Activated CD8-positive, alpha-beta T cell treated with anti-CD3 and anti-CD28 coated beads, Interleukin-2, amount 10 ng/mL, durations not matched to agents 7 days and 5 days (primary cell): ENCODE results near the gene DGLUCY. TPM values are rescaled to one million over a fixed set of nuclear protein-coding genes. Genes with fewer than 3 reads are reported as not detected.

Experiments
- ATAC-seq: fragments of 150-1000 bp; cut with Tn5 transposase; one replicate; pipeline ENCODE4 v1.10.0; 2021; ENCODE audit warnings: moderate library complexity
- CTCF ChIA-PET: fragments of 350-600 bp; sonication (Branson Sonifier 250); formaldehyde crosslinking; loops from one replicate; lab custom pipeline; 2021; ENCODE audit warnings: antibody characterized with exemption; lab: Charles Lee
- POLR2A ChIA-PET: fragments of 350-600 bp; sonication (Branson Sonifier 250); formaldehyde crosslinking; loops from one replicate; lab custom pipeline; 2021; ENCODE audit warnings: antibody characterized with exemption; lab: Charles Lee
- DNase-seq: peaks from one replicate; pipeline ENCODE4 v3.0.0-alpha.2; 2020
- H3K27ac Mint-ChIP-seq: one replicate; pipeline ENCODE4 v1.8.0; 2021; ENCODE audit warnings: mild to moderate bottlenecking, mixed read lengths
- H3K27me3 Mint-ChIP-seq: one replicate; pipeline ENCODE4 v1.8.0; 2021; ENCODE audit warnings: low read depth, mixed read lengths
- H3K36me3 Mint-ChIP-seq: one replicate; pipeline ENCODE4 v1.8.0; 2021; ENCODE audit warnings: low read depth, mixed read lengths
- H3K4me1 Mint-ChIP-seq: one replicate; pipeline ENCODE4 v1.8.0; 2021; ENCODE audit warnings: low read depth, mixed read lengths
- H3K4me3 Mint-ChIP-seq: one replicate; pipeline ENCODE4 v1.8.0; 2021; ENCODE audit warnings: mild to moderate bottlenecking, mixed read lengths
- H3K9me3 Mint-ChIP-seq: one replicate; pipeline ENCODE4 v1.8.0; 2022; ENCODE audit warnings: mixed read lengths; ENCODE audit not compliant: insufficient read depth
- total RNA-seq, 2 experiments: library from RNA; stranded (reverse); gene quantifications; one replicate each; pipeline ENCODE4 v1.2.3, GENCODE V29; 2021

The DGLUCY gene
- total RNA-seq, 2 experiments from 2014 or later = 111 to 119 TPM

DNA sequence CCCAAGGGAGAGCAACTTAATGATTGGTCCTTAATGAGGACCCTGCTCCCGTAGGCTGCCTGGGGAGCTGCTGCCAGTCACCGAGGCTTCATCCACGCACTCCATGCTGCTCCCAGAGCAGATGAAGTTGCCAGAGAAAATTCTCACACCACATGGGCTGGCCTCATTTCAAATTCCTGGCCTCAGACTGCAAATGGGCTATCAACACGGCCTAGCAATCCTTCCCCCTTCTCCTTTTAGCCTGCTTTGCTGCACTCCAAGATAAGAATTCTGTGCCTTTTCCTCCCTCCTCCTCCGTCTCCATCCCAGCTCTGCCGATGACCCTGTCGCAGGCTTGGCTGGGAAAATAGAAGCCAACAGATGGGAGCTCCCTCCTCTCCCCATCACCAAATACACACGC, 10.8 kb upstream of the DGLUCY start:
- Mint-ChIP-seq H3K9me3 (no peaks in the 10 kb centered on the region), H3K4me3 (no peak overlapping the region), H3K27ac (no peak overlapping the region), H3K4me1 (peaks cover 17% of the 10 kb centered on the region), H3K27me3 (no peaks in the 10 kb centered on the region), H3K36me3 (peaks cover 9% of the 10 kb centered on the region)
- POLR2A ChIA-PET = no interaction called here
- CTCF ChIA-PET = interaction anchor here (0.6 kb wide), 1 partner anchor 176 kb away, joined by 3 read pairs; no protein-coding TSS in a partner anchor
- no peak for ATAC-seq
- DNase-seq = no peak

GRCh38 chr14:91108941-91109611, 4.8 kb upstream of the DGLUCY start:
- Mint-ChIP-seq H3K27me3 (no peaks in the 10 kb centered on the region), H3K4me3 (peak overlapping the region; percentile 30), H3K4me1 (peaks cover 57% of the 10 kb centered on the region), H3K9me3 (no peaks in the 10 kb centered on the region), H3K36me3 (peaks cover 26% of the 10 kb centered on the region), H3K27ac (peak overlapping the region; percentile 92)
- ChIA-PET CTCF (no interaction called here), POLR2A (interaction anchor here (1.0 kb wide), 1 partner anchor 39 kb away, joined by 3 read pairs; no protein-coding TSS in a partner anchor)
- no peak for ATAC-seq
- DNase-seq = peak; percentile 46

DNA sequence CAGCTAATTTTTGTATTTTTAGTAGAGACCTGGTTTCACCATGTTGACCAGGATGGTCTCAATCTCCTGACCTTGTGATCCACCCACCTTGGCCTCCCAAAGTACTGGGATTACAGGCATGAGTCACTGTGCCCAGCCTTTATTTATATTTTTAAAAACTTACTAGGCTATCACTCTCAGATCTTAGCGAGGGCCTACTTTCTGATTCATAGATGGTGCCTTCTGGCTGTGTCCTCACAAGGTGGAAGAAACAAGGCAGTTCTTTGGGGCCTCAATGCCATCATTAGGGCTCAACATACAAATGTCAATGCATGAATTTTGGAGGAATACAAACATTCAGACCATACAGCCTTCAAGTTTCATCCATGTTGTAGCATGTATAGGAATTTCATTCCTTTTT, 2.4 kb upstream of the DGLUCY start:
- POLR2A ChIA-PET = no interaction called here
- no peaks in the 10 kb centered on the region for H3K9me3 Mint-ChIP-seq
- no peaks in the 10 kb centered on the region for H3K27me3 Mint-ChIP-seq
- peaks cover 65% of the 10 kb centered on the region for H3K4me1 Mint-ChIP-seq
- H3K27ac Mint-ChIP-seq = no peak overlapping the region
- no peak for ATAC-seq
- CTCF ChIA-PET = interaction anchor here (0.8 to 1.2 kb wide), 2 partner anchors 9 to 48 kb away, joined by 3 read pairs; no protein-coding TSS in a partner anchor
- peaks cover 43% of the 10 kb centered on the region for H3K36me3 Mint-ChIP-seq
- DNase-seq = no peak
- no peak overlapping the region for H3K4me3 Mint-ChIP-seq

GRCh38 chr14:91112194-91112593, 1.7 kb upstream of the DGLUCY start:
- ATAC-seq (no peak), DNase-seq (no peak)
- ChIA-PET CTCF (interaction anchor here (0.8 kb wide), 1 partner anchor 49 kb away, joined by 3 read pairs; no protein-coding TSS in a partner anchor), POLR2A (interaction anchor here (0.7 kb wide), 1 partner anchor 716 kb away, joined by 3 read pairs; no protein-coding TSS in a partner anchor)
- Mint-ChIP-seq H3K27me3 (no peaks in the 10 kb centered on the region), H3K27ac (peak overlapping the region; percentile 77), H3K4me1 (peaks cover 70% of the 10 kb centered on the region), H3K4me3 (peak overlapping the region; percentile 93), H3K36me3 (peaks cover 49% of the 10 kb centered on the region), H3K9me3 (no peaks in the 10 kb centered on the region)

GRCh38 chr14:91114079-91115065, 499 bp downstream of the DGLUCY start:
- Mint-ChIP-seq H3K36me3 (peaks cover 58% of the 10 kb centered on the region), H3K27me3 (no peaks in the 10 kb centered on the region), H3K9me3 (no peaks in the 10 kb centered on the region), H3K27ac (peak overlapping the region; percentile 91), H3K4me3 (peak overlapping the region; percentile 93), H3K4me1 (peaks cover 68% of the 10 kb centered on the region)
- ATAC-seq (peak; percentile 81), DNase-seq (peak; percentile 86)
- ChIA-PET CTCF (interaction anchor here (0.6 to 4.5 kb wide), 25 partner anchors 17 to 715 kb away, joined by 3 to 108 read pairs (median 6); partner anchors contain the start of gene RPS6KA5), POLR2A (interaction anchor here (0.6 to 4.7 kb wide), 34 partner anchors 10 to 717 kb away, joined by 3 to 203 read pairs (median 4); partner anchors contain the start of genes GPR68 and RPS6KA5)

GRCh38 chr14:91115986-91116770, 2.3 kb downstream of the DGLUCY start:
- ChIA-PET POLR2A (interaction anchor here (0.7 to 4.7 kb wide), 10 partner anchors 9 to 732 kb away, joined by 3 to 203 read pairs (median 9); partner anchors contain the start of genes GPR68 and RPS6KA5), CTCF (interaction anchor here (1.2 to 4.5 kb wide), 9 partner anchors 23 to 214 kb away, joined by 4 to 108 read pairs (median 17); partner anchors contain the start of gene RPS6KA5)
- Mint-ChIP-seq H3K27ac (peak overlapping the region; percentile 91), H3K27me3 (no peaks in the 10 kb centered on the region), H3K4me1 (peaks cover 69% of the 10 kb centered on the region), H3K36me3 (peaks cover 70% of the 10 kb centered on the region), H3K4me3 (peak overlapping the region; percentile 93), H3K9me3 (no peaks in the 10 kb centered on the region)
- DNase-seq (peak; percentile 27), ATAC-seq (no peak)

- ATAC-seq = no peak
- H3K27ac Mint-ChIP-seq = peak overlapping the region; percentile 91
- H3K4me1 Mint-ChIP-seq = peaks cover 67% of the 10 kb centered on the region
- POLR2A ChIA-PET = interaction anchor here (0.7 to 4.7 kb wide), 3 partner anchors 9 to 55 kb away, joined by 3 to 203 read pairs (median 6); partner anchors contain the start of gene RPS6KA5
- peak overlapping the region; percentile 93 for H3K4me3 Mint-ChIP-seq
- H3K36me3 Mint-ChIP-seq = peaks cover 74% of the 10 kb centered on the region
- H3K27me3 Mint-ChIP-seq = no peaks in the 10 kb centered on the region
- H3K9me3 Mint-ChIP-seq = no peaks in the 10 kb centered on the region
- CTCF ChIA-PET = interaction anchor here (1.2 to 4.5 kb wide), 6 partner anchors 22 to 215 kb away, joined by 4 to 108 read pairs (median 14); partner anchors contain the start of gene RPS6KA5
- peak; percentile 37 for DNase-seq
Measured at GRCh38 chr14:91116913-91117588, 3.2 kb downstream of the DGLUCY start.

GRCh38 chr14:91117960-91118359, 4.1 kb downstream of the DGLUCY start:
- ChIA-PET CTCF (interaction anchor here (0.8 to 1.7 kb wide), 3 partner anchors 40 to 215 kb away, joined by 3 to 6 read pairs (median 5); partner anchors contain the start of gene RPS6KA5), POLR2A (interaction anchor here (0.7 to 1.3 kb wide), 2 partner anchors 22 to 57 kb away, joined by 3 read pairs; no protein-coding TSS in a partner anchor)
- DNase-seq = no peak
- Mint-ChIP-seq H3K36me3 (peaks cover 73% of the 10 kb centered on the region), H3K27ac (peak overlapping the region; percentile 91), H3K4me3 (no peak overlapping the region), H3K27me3 (no peaks in the 10 kb centered on the region), H3K4me1 (peaks cover 64% of the 10 kb centered on the region), H3K9me3 (no peaks in the 10 kb centered on the region)
- ATAC-seq = no peak

DNA sequence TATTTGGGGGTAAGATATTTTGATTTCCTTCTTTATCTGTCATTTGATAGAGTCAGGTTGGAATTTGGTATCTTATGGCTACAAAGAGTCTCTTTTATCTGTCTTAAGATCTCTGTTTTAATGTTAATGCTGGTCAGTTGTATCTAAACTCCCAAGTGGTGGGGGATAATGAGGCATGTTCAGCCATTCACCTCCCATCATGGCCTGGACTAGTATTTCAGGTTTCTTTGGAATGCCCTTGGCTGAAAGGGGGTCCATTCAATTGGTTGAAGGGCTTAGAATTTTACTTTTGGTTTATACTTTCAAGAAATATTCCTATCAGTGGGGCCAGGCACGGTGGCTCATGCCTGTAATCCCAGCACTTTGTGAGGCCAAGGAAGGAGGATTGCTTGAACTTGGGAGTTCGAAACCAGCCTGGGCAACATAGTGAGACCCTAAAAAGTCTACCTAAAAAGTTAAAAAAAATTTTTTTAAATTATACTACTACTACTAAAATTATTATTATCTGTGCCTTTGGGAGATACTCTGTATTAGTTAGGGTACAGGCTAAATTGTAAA, 4.7 kb downstream of the DGLUCY start:
- CTCF ChIA-PET = interaction anchor here (0.8 to 1.7 kb wide), 3 partner anchors 41 to 216 kb away, joined by 3 to 6 read pairs (median 5); partner anchors contain the start of gene RPS6KA5
- Mint-ChIP-seq H3K27ac (peak overlapping the region; percentile 33), H3K27me3 (no peaks in the 10 kb centered on the region), H3K4me1 (peaks cover 62% of the 10 kb centered on the region), H3K4me3 (no peak overlapping the region), H3K36me3 (peaks cover 72% of the 10 kb centered on the region), H3K9me3 (no peaks in the 10 kb centered on the region)
- POLR2A ChIA-PET = interaction anchor here (1.3 kb wide), 2 partner anchors 53 to 57 kb away, joined by 3 read pairs; no protein-coding TSS in a partner anchor
- DNase-seq (no peak), ATAC-seq (no peak)
